ENCODE data around the gene ETFDH. TPM values are rescaled to one million over a fixed set of nuclear protein-coding genes. Genes with fewer than 3 reads are reported as not detected.

ETFDH gene
- total and polyA plus RNA-seq, 9 donors = 13.6 to 35.9 (median 19.5) TPM

- no peak overlapping the region for H3K4me3 ChIP-seq
- no peak overlapping the region for H3K27ac ChIP-seq
- intact Hi-C loops (cut with DNase I) = no loop called here
- no peaks in the 10 kb centered on the region for H3K36me3 ChIP-seq
- no peaks in the 10 kb centered on the region for H3K9me3 ChIP-seq
- H3K4me1 ChIP-seq (ENCODE audit: insufficient read depth) = no peaks in the 10 kb centered on the region
- WGBS, 3 donors = 69 to 79% (median 75%) methylated on average over 1 of the region's 1 CpG
- TF ChIP-seq EP300 (IDR thresholded peaks at IDR 0.05) (no peak), POLR2A (IDR thresholded peaks at IDR 0.05) (no peak)
- TF ChIP-seq, protein P1, sequence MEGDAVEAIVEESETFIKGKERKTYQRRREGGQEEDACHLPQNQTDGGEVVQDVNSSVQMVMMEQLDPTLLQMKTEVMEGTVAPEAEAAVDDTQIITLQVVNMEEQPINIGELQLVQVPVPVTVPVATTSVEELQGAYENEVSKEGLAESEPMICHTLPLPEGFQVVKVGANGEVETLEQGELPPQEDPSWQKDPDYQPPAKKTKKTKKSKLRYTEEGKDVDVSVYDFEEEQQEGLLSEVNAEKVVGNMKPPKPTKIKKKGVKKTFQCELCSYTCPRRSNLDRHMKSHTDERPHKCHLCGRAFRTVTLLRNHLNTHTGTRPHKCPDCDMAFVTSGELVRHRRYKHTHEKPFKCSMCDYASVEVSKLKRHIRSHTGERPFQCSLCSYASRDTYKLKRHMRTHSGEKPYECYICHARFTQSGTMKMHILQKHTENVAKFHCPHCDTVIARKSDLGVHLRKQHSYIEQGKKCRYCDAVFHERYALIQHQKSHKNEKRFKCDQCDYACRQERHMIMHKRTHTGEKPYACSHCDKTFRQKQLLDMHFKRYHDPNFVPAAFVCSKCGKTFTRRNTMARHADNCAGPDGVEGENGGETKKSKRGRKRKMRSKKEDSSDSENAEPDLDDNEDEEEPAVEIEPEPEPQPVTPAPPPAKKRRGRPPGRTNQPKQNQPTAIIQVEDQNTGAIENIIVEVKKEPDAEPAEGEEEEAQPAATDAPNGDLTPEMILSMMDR (IDR thresholded peaks at IDR 0.05) = no peak
- no peak for DNase-seq
- no peaks in the 10 kb centered on the region for H3K27me3 ChIP-seq
These were observed 35.5 kb upstream of the ETFDH start for GRCh38 chr4:158636619-158637018.

DNA sequence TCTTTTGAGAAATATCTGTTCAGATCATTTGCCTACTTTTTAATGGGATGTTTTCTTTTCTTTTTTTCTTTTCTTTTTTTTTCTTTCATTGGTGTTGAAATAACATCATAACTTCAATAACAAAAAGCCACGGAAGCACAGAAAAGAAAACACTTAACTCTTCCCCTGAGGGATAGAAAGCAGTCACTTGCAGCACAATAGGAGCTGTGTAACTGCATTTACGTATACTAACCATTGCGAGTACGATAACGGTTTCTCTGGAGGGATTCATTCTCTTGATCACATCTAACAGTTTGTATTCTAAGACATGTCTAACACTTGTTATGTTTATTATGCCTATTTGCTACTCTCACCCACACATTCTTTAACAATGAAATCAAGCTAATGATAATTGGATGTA lies 27.7 kb upstream of the ETFDH start:
- Histone ChIP-seq H3K4me3 (no peak overlapping the region), H3K27ac (no peak overlapping the region), H3K27me3 (no peaks in the 10 kb centered on the region), H3K36me3 (no peaks in the 10 kb centered on the region), H3K4me1 (ENCODE audit: insufficient read depth) (no peaks in the 10 kb centered on the region), H3K9me3 (no peaks in the 10 kb centered on the region)
- TF ChIP-seq, protein P1 (IDR thresholded peaks at IDR 0.05) = no peak
- TF ChIP-seq EP300 (IDR thresholded peaks at IDR 0.05) = no peak
- no peak for TF ChIP-seq POLR2A (IDR thresholded peaks at IDR 0.05)
- WGBS, 3 donors = 21 to 57% (median 26%) methylated on average over 5 of the region's 5 CpGs
- DNase-seq = no peak
- intact Hi-C loops (cut with DNase I) = no loop called here

GRCh38 chr4:158644760-158645159 lies 27.3 kb upstream of the ETFDH start:
- H3K36me3 ChIP-seq = no peaks in the 10 kb centered on the region
- H3K4me1 ChIP-seq (ENCODE audit: insufficient read depth) = no peaks in the 10 kb centered on the region
- no peak overlapping the region for H3K4me3 ChIP-seq
- H3K27me3 ChIP-seq = no peaks in the 10 kb centered on the region
- WGBS, 3 donors = 19 to 42% (median 20%) methylated on average over 3 of the region's 3 CpGs
- no peaks in the 10 kb centered on the region for H3K9me3 ChIP-seq
- DNase-seq = no peak
- no peak for TF ChIP-seq EP300 (IDR thresholded peaks at IDR 0.05)
- TF ChIP-seq, protein P1 (IDR thresholded peaks at IDR 0.05) = no peak
- no peak for TF ChIP-seq POLR2A (IDR thresholded peaks at IDR 0.05)
- intact Hi-C loops (cut with DNase I) = no loop called here
- no peak overlapping the region for H3K27ac ChIP-seq

DNA sequence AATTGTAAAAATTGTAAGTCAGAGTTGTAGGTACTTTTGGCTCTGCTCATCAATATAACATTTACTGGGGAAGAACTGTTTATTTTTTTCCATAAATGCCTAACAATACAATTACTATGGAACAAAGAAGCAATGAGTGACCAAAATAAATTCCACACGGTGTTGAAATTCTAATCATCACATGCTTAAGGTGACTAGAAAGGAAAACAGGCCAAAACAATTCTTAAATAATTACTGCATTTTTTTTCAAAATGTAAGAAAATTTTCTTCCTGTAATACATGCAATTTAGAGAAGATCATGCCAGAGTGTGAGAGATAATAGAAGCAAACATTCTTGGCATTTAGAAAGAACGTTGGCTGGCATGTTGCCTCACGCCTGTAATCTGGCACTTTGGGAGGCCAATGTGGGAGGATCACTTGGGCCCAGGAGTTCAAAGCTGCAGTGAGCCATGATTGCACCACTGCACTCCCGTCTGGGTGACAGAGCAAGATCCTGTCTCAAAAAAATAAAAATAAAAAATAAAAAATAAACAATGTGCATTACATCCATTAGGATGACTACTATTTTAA lies 22.9 kb upstream of the ETFDH start:
- Histone ChIP-seq H3K9me3 (no peaks in the 10 kb centered on the region), H3K4me1 (ENCODE audit: insufficient read depth) (no peaks in the 10 kb centered on the region), H3K27ac (no peak overlapping the region), H3K36me3 (no peaks in the 10 kb centered on the region), H3K4me3 (no peak overlapping the region), H3K27me3 (no peaks in the 10 kb centered on the region)
- WGBS, 3 donors = 7 to 17% (median 11%) methylated on average over 4 of the region's 4 CpGs
- no peak for DNase-seq
- intact Hi-C loops (cut with DNase I) = no loop called here
- TF ChIP-seq, protein P1 (IDR thresholded peaks at IDR 0.05) = no peak
- no peak for TF ChIP-seq POLR2A (IDR thresholded peaks at IDR 0.05)
- no peak for TF ChIP-seq EP300 (IDR thresholded peaks at IDR 0.05)
